OCI-LY3 (cell line): ENCODE data around the gene KLHL1.
A peak's percentile ranks its signal among the peaks of the same experiment; 100 is the strongest.

ENCODE experiments used
- H2AFZ ChIP-seq: fragments of 200-600, 300-600 bp; shearing (Covaris generic); 2 replicates; pipeline ENCODE4 v1.6.0; 2014; ENCODE audit warnings: antibody characterized with exemption, low read depth, low read length
- H3K27ac ChIP-seq: fragments of 200-600, 300-600 bp; sonication (generic); 2 replicates; pipeline ENCODE4 v1.5.1; 2014; ENCODE audit warnings: mild to moderate bottlenecking, low read length, moderate library complexity, mixed read lengths
- H3K27me3 ChIP-seq: fragments of 200-600, 300-600 bp; sonication (generic); 2 replicates; pipeline ENCODE4 v1.6.1; 2014; ENCODE audit warnings: low read depth, low read length, mixed read lengths
- H3K36me3 ChIP-seq: fragments of 200-600, 300-600 bp; sonication (generic); replicated peaks from 2 replicates; pipeline ENCODE3; 2014; ENCODE audit warnings: low read depth, low read length, mixed read lengths
- H3K4me1 ChIP-seq: fragments of 300-600, 200-600 bp; sonication (generic); 2 replicates; pipeline ENCODE4 v1.6.1; 2014; ENCODE audit warnings: low read length, mixed read lengths
- H3K4me2 ChIP-seq: fragments of 200-600, 300-600 bp; sonication (generic); 2 replicates; pipeline ENCODE4 v1.6.1; 2014; ENCODE audit warnings: low read length, mixed read lengths
- H3K4me3 ChIP-seq: fragments of 300-600, 200-600 bp; sonication (generic); 2 replicates; pipeline ENCODE4 v1.5.1; 2014; ENCODE audit warnings: antibody characterized with exemption, mild to moderate bottlenecking, low read length, moderate library complexity
- H3K79me2 ChIP-seq: fragments of 300-600, 200-600 bp; shearing (Covaris generic); 2 replicates; pipeline ENCODE4 v1.6.1; 2014; ENCODE audit warnings: mild to moderate bottlenecking, low read length, mixed read lengths
- H3K9ac ChIP-seq: fragments of 300-600, 200-600 bp; shearing (Covaris generic); 2 replicates; pipeline ENCODE4 v1.6.0; 2014; ENCODE audit warnings: mild to moderate bottlenecking, low read length, moderate library complexity
- H3K9me3 ChIP-seq: fragments of 200-600, 300-600 bp; shearing (Covaris generic); 2 replicates; pipeline ENCODE4 v1.6.1; 2014; ENCODE audit warnings: low read length, mixed read lengths; ENCODE audit not compliant: insufficient read depth
- H4K20me1 ChIP-seq: fragments of 200-600, 300-600 bp; sonication (generic); 2 replicates; pipeline ENCODE4 v1.6.1; 2016; ENCODE audit warnings: low read length, mixed read lengths; ENCODE audit not compliant: insufficient read depth
- EZH2phosphoT487 ChIP-seq: fragments of 200-600 bp; shearing (Covaris generic); IDR thresholded peaks from 2 replicates; pipeline ENCODE4 v1.6.1; 2018; ENCODE audit warnings: antibody characterized with exemption, mixed run types, low read depth
- TF ChIP-seq, protein P1 (sequence below): fragments of 200-600, 300-600 bp; sonication (generic); IDR thresholded peaks from 2 replicates; pipeline ENCODE4 v1.5.1; 2014; ENCODE audit warnings: antibody characterized with exemption, low read length, low read depth

Gene KLHL1

DNA sequence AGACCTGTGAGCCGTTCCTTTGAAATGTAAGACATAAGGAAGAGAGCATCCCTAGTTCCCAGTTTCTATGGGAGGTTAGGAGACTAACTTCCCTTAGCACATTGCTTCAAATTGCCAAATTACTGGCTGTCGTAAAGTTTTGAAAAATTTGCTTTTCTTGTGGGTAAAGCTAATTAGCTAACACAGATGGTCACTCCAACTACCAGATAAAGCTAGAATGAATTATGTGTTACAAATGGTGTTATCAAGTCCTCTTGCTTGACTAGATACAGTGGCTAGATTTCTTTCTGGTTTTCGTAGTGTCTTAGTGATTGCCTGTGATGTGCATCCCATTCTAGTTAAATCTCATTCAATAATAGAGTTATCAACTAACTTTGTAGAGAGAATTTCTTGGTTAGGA, 417.3 kb downstream of the KLHL1 start:
- Histone ChIP-seq H3K36me3 (no peaks in the 10 kb centered on the region), H4K20me1 (no peaks in the 10 kb centered on the region), H3K4me3 (no peak overlapping the region), H3K79me2 (no peaks in the 10 kb centered on the region), H3K27ac (no peak overlapping the region), H3K27me3 (no peaks in the 10 kb centered on the region), H3K4me1 (no peaks in the 10 kb centered on the region), H3K9me3 (no peaks in the 10 kb centered on the region), H3K9ac (no peak overlapping the region), H3K4me2 (no peak overlapping the region), H2AFZ (no peak overlapping the region)
- TF ChIP-seq EZH2phosphoT487, result no peak
- TF ChIP-seq, protein P1, sequence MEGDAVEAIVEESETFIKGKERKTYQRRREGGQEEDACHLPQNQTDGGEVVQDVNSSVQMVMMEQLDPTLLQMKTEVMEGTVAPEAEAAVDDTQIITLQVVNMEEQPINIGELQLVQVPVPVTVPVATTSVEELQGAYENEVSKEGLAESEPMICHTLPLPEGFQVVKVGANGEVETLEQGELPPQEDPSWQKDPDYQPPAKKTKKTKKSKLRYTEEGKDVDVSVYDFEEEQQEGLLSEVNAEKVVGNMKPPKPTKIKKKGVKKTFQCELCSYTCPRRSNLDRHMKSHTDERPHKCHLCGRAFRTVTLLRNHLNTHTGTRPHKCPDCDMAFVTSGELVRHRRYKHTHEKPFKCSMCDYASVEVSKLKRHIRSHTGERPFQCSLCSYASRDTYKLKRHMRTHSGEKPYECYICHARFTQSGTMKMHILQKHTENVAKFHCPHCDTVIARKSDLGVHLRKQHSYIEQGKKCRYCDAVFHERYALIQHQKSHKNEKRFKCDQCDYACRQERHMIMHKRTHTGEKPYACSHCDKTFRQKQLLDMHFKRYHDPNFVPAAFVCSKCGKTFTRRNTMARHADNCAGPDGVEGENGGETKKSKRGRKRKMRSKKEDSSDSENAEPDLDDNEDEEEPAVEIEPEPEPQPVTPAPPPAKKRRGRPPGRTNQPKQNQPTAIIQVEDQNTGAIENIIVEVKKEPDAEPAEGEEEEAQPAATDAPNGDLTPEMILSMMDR, result no peak

DNA sequence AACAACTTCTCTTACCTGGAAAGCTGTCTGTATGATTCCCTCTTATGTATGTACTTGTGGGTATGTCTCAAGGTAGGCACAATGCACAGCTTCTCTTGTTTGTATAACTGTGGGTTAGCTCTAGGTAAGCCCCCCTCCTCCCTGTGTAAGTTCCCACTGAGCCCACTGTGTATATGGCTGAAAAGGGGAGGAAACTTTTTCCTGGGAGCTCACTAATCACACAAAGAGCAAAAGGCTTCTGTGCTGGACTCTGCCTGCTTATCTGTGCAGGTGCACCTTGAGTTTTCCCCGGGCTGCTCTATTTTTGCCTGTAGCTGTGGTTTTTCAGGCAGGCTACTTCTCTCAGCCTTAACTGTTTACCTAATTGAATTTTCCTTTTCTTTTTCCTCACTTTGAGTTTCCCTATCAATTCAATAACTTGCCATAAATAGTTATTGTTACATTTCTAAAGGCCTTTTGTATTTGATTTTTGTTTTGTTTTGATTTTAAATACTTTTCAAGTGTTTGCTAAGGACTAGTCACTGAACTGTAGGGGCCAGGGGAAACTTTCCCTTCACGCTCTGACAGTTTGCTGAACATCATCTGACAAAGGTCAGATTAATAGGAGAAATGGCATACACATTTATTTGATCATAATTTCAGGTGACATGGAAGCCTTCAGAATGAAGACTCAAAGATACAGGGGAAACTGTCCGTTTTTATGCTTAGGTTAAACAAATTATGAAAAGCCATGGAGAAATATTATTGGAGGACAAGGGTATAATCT, 424.1 kb downstream of the KLHL1 start:
- Histone ChIP-seq H3K36me3 (no peaks in the 10 kb centered on the region), H3K4me1 (peaks cover 10% of the 10 kb centered on the region), H4K20me1 (no peaks in the 10 kb centered on the region), H3K27me3 (no peaks in the 10 kb centered on the region), H3K79me2 (no peaks in the 10 kb centered on the region), H2AFZ (peak overlapping the region; percentile 14; the same call in 1 of the 2 replicates), H3K9ac (no peak overlapping the region), H3K4me3 (no peak overlapping the region), H3K4me2 (peak overlapping the region; percentile 11), H3K27ac (no peak overlapping the region), H3K9me3 (no peaks in the 10 kb centered on the region)
- TF ChIP-seq, protein P1, result no peak
- no peak for TF ChIP-seq EZH2phosphoT487

DNA sequence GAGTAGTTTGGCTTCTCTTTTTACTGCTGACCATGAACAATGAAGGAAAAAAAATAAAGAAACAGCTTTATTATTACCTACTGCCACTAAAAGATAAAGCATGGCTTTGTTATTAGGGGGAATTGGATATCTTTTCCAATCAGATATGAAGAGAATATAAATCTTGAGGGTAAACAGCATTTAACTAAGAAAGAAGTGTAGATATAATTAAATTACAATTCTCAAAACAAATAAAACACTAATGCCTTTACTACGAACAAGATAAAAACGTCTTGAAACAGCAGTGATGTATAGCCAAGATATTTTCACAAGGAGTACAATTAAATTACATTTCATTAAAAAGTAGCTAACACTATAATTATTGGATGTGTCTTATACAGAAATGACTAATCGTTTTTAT, 426.5 kb downstream of the KLHL1 start:
- Histone ChIP-seq H3K4me1 (peaks cover 15% of the 10 kb centered on the region), H3K27me3 (no peaks in the 10 kb centered on the region), H3K9ac (no peak overlapping the region), H3K4me2 (no peak overlapping the region), H3K27ac (no peak overlapping the region), H2AFZ (no peak overlapping the region), H3K36me3 (no peaks in the 10 kb centered on the region), H4K20me1 (no peaks in the 10 kb centered on the region), H3K4me3 (no peak overlapping the region), H3K9me3 (peaks cover 4% of the 10 kb centered on the region; the same call in 1 of the 2 replicates), H3K79me2 (no peaks in the 10 kb centered on the region)
- no peak for TF ChIP-seq EZH2phosphoT487
- TF ChIP-seq, protein P1, result no peak

DNA sequence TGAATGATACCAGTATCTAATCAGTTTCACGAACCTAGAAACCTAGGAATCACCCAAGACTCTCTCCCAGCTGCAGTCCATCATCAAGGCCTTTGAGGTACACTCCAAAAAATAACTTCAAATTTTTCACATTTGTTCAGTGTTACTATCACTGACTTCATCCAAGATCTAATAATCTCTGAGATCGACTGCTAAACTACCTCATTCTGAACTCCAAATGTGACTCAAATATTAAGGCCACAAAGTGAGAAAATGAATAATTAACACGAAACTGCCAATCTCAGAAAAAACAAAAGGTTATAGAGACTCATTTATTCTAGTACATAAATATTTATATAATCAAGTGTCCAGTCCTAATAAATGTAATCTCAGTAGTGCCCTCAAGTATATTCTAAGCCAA, 430.9 kb downstream of the KLHL1 start:
- Histone ChIP-seq H3K36me3 (no peaks in the 10 kb centered on the region), H3K9me3 (peaks cover 4% of the 10 kb centered on the region; the same call in 1 of the 2 replicates), H4K20me1 (no peaks in the 10 kb centered on the region), H3K9ac (no peak overlapping the region), H3K27ac (no peak overlapping the region), H3K4me1 (peaks cover 5% of the 10 kb centered on the region; the same call in 1 of the 2 replicates), H3K4me2 (0 out of 2 replicates have a peak overlapping the region, but pooled peaks have one; percentile 11), H3K79me2 (no peaks in the 10 kb centered on the region), H2AFZ (peak overlapping the region; percentile 60; the same call in 1 of the 2 replicates), H3K27me3 (no peaks in the 10 kb centered on the region), H3K4me3 (no peak overlapping the region)
- no peak for TF ChIP-seq EZH2phosphoT487
- TF ChIP-seq, protein P1, result no peak
